HL-60 (cell line): ENCODE results near the gene LRMDA.

Source experiments
- GABPA ChIP-seq: IDR thresholded peaks from 2 replicates; pipeline ENCODE4 v1.6.1; 2012; ENCODE audit warnings: low read depth
- POLR2AphosphoS5 ChIP-seq: IDR thresholded peaks from 2 replicates; pipeline ENCODE4 v1.6.1; 2012; ENCODE audit warnings: low read depth
- TF ChIP-seq, protein P1 (sequence below): IDR thresholded peaks from one replicate; pipeline ENCODE4 v1.5.1; 2011; ENCODE audit warnings: low read length, control low read depth, inconsistent platforms; ENCODE audit not compliant: insufficient read depth

DNA sequence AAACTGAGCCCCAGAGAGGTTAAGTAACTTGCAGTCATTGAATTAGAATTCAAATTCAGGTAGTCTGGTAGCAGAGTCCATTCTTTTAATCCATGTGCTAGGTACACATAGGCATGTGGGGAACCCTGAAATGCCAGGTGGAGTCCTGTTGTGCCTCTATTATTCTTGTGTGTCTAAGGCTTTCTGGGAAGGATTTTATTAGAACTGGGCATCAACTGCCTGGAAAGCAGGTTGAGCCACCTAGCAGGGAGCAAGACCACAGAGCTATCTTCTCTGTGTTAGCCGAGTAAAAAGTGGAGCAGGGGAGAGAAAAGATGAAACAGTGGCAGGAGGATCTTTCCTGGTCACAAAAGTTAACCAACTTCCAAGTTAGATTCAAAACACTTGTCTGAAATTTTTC, 494.6 kb downstream of the LRMDA start:
- TF ChIP-seq, protein P1, sequence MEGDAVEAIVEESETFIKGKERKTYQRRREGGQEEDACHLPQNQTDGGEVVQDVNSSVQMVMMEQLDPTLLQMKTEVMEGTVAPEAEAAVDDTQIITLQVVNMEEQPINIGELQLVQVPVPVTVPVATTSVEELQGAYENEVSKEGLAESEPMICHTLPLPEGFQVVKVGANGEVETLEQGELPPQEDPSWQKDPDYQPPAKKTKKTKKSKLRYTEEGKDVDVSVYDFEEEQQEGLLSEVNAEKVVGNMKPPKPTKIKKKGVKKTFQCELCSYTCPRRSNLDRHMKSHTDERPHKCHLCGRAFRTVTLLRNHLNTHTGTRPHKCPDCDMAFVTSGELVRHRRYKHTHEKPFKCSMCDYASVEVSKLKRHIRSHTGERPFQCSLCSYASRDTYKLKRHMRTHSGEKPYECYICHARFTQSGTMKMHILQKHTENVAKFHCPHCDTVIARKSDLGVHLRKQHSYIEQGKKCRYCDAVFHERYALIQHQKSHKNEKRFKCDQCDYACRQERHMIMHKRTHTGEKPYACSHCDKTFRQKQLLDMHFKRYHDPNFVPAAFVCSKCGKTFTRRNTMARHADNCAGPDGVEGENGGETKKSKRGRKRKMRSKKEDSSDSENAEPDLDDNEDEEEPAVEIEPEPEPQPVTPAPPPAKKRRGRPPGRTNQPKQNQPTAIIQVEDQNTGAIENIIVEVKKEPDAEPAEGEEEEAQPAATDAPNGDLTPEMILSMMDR, result no peak
- TF ChIP-seq GABPA, result no peak
- TF ChIP-seq POLR2AphosphoS5, result no peak
